Naive B cell (primary cell): ENCODE data around the gene MPPE1. TPM values are rescaled to one million over a fixed set of nuclear protein-coding genes. Genes with fewer than 3 reads are reported as not detected.
A peak's percentile ranks its signal among the peaks of the same experiment; 100 is the strongest.

ENCODE experiments used
- ATAC-seq, 2 donors: fragments of 150-1000 bp; cut with Tn5 transposase; 2 replicates each; pipeline ENCODE4 v1.10.0; 2021; ENCODE audit warnings: low read depth in 2 of 2, mild to moderate bottlenecking in 2 of 2, moderate library complexity in 2 of 2
- DNase-seq: peaks from one replicate; pipeline ENCODE4 v3.0.0; 2022
- H3K27ac Mint-ChIP-seq, 6 donors: one replicate each; pipeline ENCODE4 v1.8.0; 2020 to 2022; ENCODE audit warnings: mild to moderate bottlenecking in 6 of 6, mixed read lengths in 6 of 6, moderate library complexity in 5 of 6, inconsistent platforms in 2 of 6
- H3K27me3 Mint-ChIP-seq, 3 donors: one replicate each; pipeline ENCODE4 v1.8.0; 2021 to 2022; ENCODE audit warnings: mixed read lengths in 3 of 3, mild to moderate bottlenecking in 1 of 3
- H3K36me3 Mint-ChIP-seq, 2 donors: one replicate each; pipeline ENCODE4 v1.8.0; 2020 to 2022; ENCODE audit warnings: mixed read lengths in 2 of 2, inconsistent platforms in 1 of 2, mild to moderate bottlenecking in 1 of 2
- H3K4me1 Mint-ChIP-seq, 3 donors: one replicate each; pipeline ENCODE4 v1.8.0; 2020 to 2022; ENCODE audit warnings: mixed read lengths in 3 of 3, inconsistent platforms in 1 of 3, mild to moderate bottlenecking in 1 of 3, moderate library complexity in 1 of 3
- H3K4me3 Mint-ChIP-seq, 8 donors: one replicate each; pipeline ENCODE4 v1.8.0; 2020 to 2022; ENCODE audit warnings: mild to moderate bottlenecking in 8 of 8, mixed read lengths in 8 of 8, moderate library complexity in 8 of 8, inconsistent platforms in 2 of 8
- H3K9me3 Mint-ChIP-seq, 7 donors: one replicate each; pipeline ENCODE4 v1.8.0; 2020 to 2022; ENCODE audit warnings: mixed read lengths in 7 of 7, mild to moderate bottlenecking in 5 of 7, inconsistent platforms in 2 of 7, moderate library complexity in 1 of 7
- polyA plus RNA-seq, 6 donors: library from polyadenylated mRNA; unstranded; fragments of 300-500 nt; fragmentation: Illumina TruSeq; gene quantifications; one replicate each; pipeline ENCODE4 v1.2.3, GENCODE V29; 2021; ENCODE audit warnings: low read depth in 6 of 6

MPPE1 gene
- 10 to 100 TPM; 41.2 to 59.4 (median 50.1) TPM for polyA plus RNA-seq

GRCh38 chr18:11908182-11909060 is at the start of gene MPPE1:
Gene MPPE1 (minus strand): TSS chr18:11908317. CDS start chr18:11897264, 11,053 bp downstream.
- H3K4me1 Mint-ChIP-seq: peaks cover 7 to 26% (median 16%) of the 10 kb centered on the region in 3 donors
- H3K9me3 Mint-ChIP-seq: no peaks in the 10 kb centered on the region
- DNase-seq (peak; percentile 93), ATAC-seq (peak; percentile 83 to 85)
- H3K36me3 Mint-ChIP-seq: peaks cover 4 to 8% of the 10 kb centered on the region in 2 donors
- H3K27me3 Mint-ChIP-seq: no peaks in the 10 kb centered on the region
- peak within 1 kb of the TSS; percentile 87 to 98 (median 94) for H3K4me3 Mint-ChIP-seq
- peak within 1 kb of the TSS; percentile 95 to 98 (median 96) for H3K27ac Mint-ChIP-seq

- no peak for ATAC-seq
- DNase-seq: no peak
- Mint-ChIP-seq H3K36me3 (peaks cover 10 to 16% of the 10 kb centered on the region in 2 donors), H3K9me3 (peaks cover 10 to 22% (median 16%) of the 10 kb centered on the region in 7 donors), H3K4me1 (no peaks in the 10 kb centered on the region), H3K4me3 (no peak overlapping the region), H3K27ac (peak overlapping the region in 1 of 6 donors; percentile 21), H3K27me3 (peaks cover 0 to 14% (median 11%) of the 10 kb centered on the region in 3 donors)
Measured at GRCh38 chr18:11957636-11958035, 49.5 kb upstream of the MPPE1 start.

- ATAC-seq (no peak), DNase-seq (no peak)
- Mint-ChIP-seq H3K36me3 (peaks cover 10 to 16% of the 10 kb centered on the region in 2 donors), H3K9me3 (peaks cover 10 to 22% (median 16%) of the 10 kb centered on the region in 7 donors), H3K27me3 (peaks cover 0 to 14% (median 11%) of the 10 kb centered on the region in 3 donors), H3K4me1 (no peaks in the 10 kb centered on the region), H3K27ac (peak overlapping the region in 2 of 6 donors; percentile 33 to 67), H3K4me3 (peak overlapping the region in 1 of 8 donors; percentile 64)
Measured at GRCh38 chr18:11956371-11957308, 48.5 kb upstream of the MPPE1 start.

- Mint-ChIP-seq H3K27ac (no peak overlapping the region), H3K27me3 (peaks cover 0 to 7% (median 5%) of the 10 kb centered on the region in 3 donors), H3K9me3 (peaks cover 10 to 22% (median 16%) of the 10 kb centered on the region in 7 donors), H3K4me3 (no peak overlapping the region), H3K4me1 (no peaks in the 10 kb centered on the region), H3K36me3 (peaks cover 10 to 16% of the 10 kb centered on the region in 2 donors)
- ATAC-seq (no peak), DNase-seq (no peak)
Measured at GRCh38 chr18:11955239-11956029, 47.3 kb upstream of the MPPE1 start.

GRCh38 chr18:11953113-11953512 is 45.0 kb upstream of the MPPE1 start:
- Mint-ChIP-seq H3K4me1 (no peaks in the 10 kb centered on the region), H3K9me3 (peaks cover 10 to 19% (median 15%) of the 10 kb centered on the region in 7 donors), H3K27me3 (peaks cover 0 to 7% (median 5%) of the 10 kb centered on the region in 3 donors), H3K27ac (no peak overlapping the region), H3K36me3 (peaks cover 10 to 16% of the 10 kb centered on the region in 2 donors), H3K4me3 (no peak overlapping the region)
- DNase-seq (no peak), ATAC-seq (no peak)

- no peak for ATAC-seq
- no peak for DNase-seq
- H3K4me1 Mint-ChIP-seq: peaks cover 8 to 13% (median 10%) of the 10 kb centered on the region in 3 donors
- peaks cover 0 to 4% (median 2%) of the 10 kb centered on the region in 7 donors for H3K9me3 Mint-ChIP-seq
- H3K27ac Mint-ChIP-seq: no peak overlapping the region
- no peaks in the 10 kb centered on the region for H3K27me3 Mint-ChIP-seq
- peaks cover under 1% of the 10 kb centered on the region in 2 donors for H3K36me3 Mint-ChIP-seq
- no peak overlapping the region for H3K4me3 Mint-ChIP-seq
Measured at GRCh38 chr18:11951390-11951851, 43.3 kb upstream of the MPPE1 start.

- DNase-seq (no peak), ATAC-seq (no peak)
- Mint-ChIP-seq H3K9me3 (peaks cover 0 to 3% (median 0%) of the 10 kb centered on the region in 7 donors), H3K27ac (peak overlapping the region in 2 of 6 donors; percentile 29 to 74), H3K4me1 (peaks cover 8 to 14% (median 10%) of the 10 kb centered on the region in 3 donors), H3K27me3 (no peaks in the 10 kb centered on the region), H3K36me3 (no peaks in the 10 kb centered on the region), H3K4me3 (peak overlapping the region in 1 of 8 donors; percentile 44)
Measured at GRCh38 chr18:11950824-11951223, 42.7 kb upstream of the MPPE1 start.

GRCh38 chr18:11948852-11949523 is 40.9 kb upstream of the MPPE1 start:
- peaks cover 8 to 14% (median 10%) of the 10 kb centered on the region in 3 donors for H3K4me1 Mint-ChIP-seq
- ATAC-seq: no peak
- DNase-seq: no peak
- H3K9me3 Mint-ChIP-seq: no peaks in the 10 kb centered on the region
- no peaks in the 10 kb centered on the region for H3K36me3 Mint-ChIP-seq
- H3K27ac Mint-ChIP-seq: peak overlapping the region in 1 of 6 donors; percentile 39
- peaks cover 0 to 2% (median 0%) of the 10 kb centered on the region in 3 donors for H3K27me3 Mint-ChIP-seq
- peak overlapping the region in 6 of 8 donors; percentile 15 to 68 (median 51) for H3K4me3 Mint-ChIP-seq

- DNase-seq (peak; percentile 66), ATAC-seq (peak; percentile 91 to 93)
- peaks cover 8 to 14% (median 10%) of the 10 kb centered on the region in 3 donors for H3K4me1 Mint-ChIP-seq
- peaks cover 0 to 4% (median 0%) of the 10 kb centered on the region in 3 donors for H3K27me3 Mint-ChIP-seq
- H3K4me3 Mint-ChIP-seq: peak overlapping the region; percentile 77 to 96 (median 91)
- H3K36me3 Mint-ChIP-seq: no peaks in the 10 kb centered on the region
- H3K9me3 Mint-ChIP-seq: no peaks in the 10 kb centered on the region
- H3K27ac Mint-ChIP-seq: peak overlapping the region; percentile 53 to 97 (median 86)
Measured at GRCh38 chr18:11947214-11948191, 39.4 kb upstream of the MPPE1 start.

GRCh38 chr18:11946756-11947155 is 38.6 kb upstream of the MPPE1 start:
- Mint-ChIP-seq H3K27me3 (peaks cover 0 to 4% (median 0%) of the 10 kb centered on the region in 3 donors), H3K36me3 (no peaks in the 10 kb centered on the region), H3K4me3 (peak overlapping the region; percentile 77 to 96 (median 91)), H3K9me3 (no peaks in the 10 kb centered on the region), H3K4me1 (peaks cover 8 to 14% (median 10%) of the 10 kb centered on the region in 3 donors), H3K27ac (peak overlapping the region in 2 of 6 donors; percentile 13 to 90)
- no peak for DNase-seq
- no peak for ATAC-seq
